IMR-90 (cell line): ENCODE results near the gene DEDD2. TPM values are rescaled to one million over a fixed set of nuclear protein-coding genes. Genes with fewer than 3 reads are reported as not detected.

Experiments
- ATAC-seq: fragments of 200-7000 bp; cut with Tn5 transposase; 2 replicates; pipeline ENCODE4 v1.9.1; 2020; ENCODE audit warnings: low read depth, mild to moderate bottlenecking, moderate library complexity
- BruUV-seq: library from RNA; stranded (reverse); fragments of 400-500 nt; replicated peaks from 2 replicates; lab custom pipeline; 2021; lab: Mats Ljungman, UMichigan
- CTCF ChIA-PET: fragments of 300-600 bp; formaldehyde crosslinking; extraction: SDS; loops from one replicate; lab custom pipeline; 2021; ENCODE audit warnings: antibody characterized with exemption; lab: Yijun Ruan, JAX
- POLR2A ChIA-PET: fragments of 300-600 bp; sonication (Branson Sonifier 250); formaldehyde crosslinking; loops from one replicate; lab custom pipeline; 2022; ENCODE audit warnings: antibody characterized with exemption; ENCODE audit not compliant: unreplicated experiment; lab: Charles Lee
- DNase-seq: peaks from one replicate; pipeline ENCODE4 v3.0.0; 2013
- H2AFZ ChIP-seq: replicated peaks from 2 replicates; pipeline ENCODE3; 2013; ENCODE audit warnings: low read length, mild to moderate bottlenecking; ENCODE audit not compliant: poor library complexity
- H2AK5ac ChIP-seq: 2 replicates; pipeline ENCODE4 v1.6.1; 2013; ENCODE audit warnings: low read depth, low read length, inconsistent platforms
- H2AK9ac ChIP-seq: replicated peaks from 2 replicates; pipeline ENCODE3; 2013; ENCODE audit warnings: mild to moderate bottlenecking, low read depth, low read length, moderate library complexity; ENCODE audit not compliant: poor library complexity
- H2BK120ac ChIP-seq: 2 replicates; pipeline ENCODE4 v1.6.1; 2013; ENCODE audit warnings: low read depth, low read length, inconsistent platforms
- H2BK15ac ChIP-seq: 3 replicates; pipeline ENCODE4 v1.6.1; 2013; ENCODE audit warnings: low read depth, low read length, inconsistent platforms
- H2BK20ac ChIP-seq: 2 replicates; pipeline ENCODE4 v1.6.1; 2013; ENCODE audit warnings: low read depth, mild to moderate bottlenecking, inconsistent platforms, low read length, moderate library complexity
- H2BK5ac ChIP-seq: 2 replicates; pipeline ENCODE4 v1.6.1; 2013; ENCODE audit warnings: mild to moderate bottlenecking, low read depth, low read length, inconsistent platforms; ENCODE audit not compliant: poor library complexity, severe bottlenecking
- H3K14ac ChIP-seq: replicated peaks from 2 replicates; pipeline ENCODE4 v1.6.1; 2013; ENCODE audit warnings: low read depth, low read length, inconsistent platforms
- H3K18ac ChIP-seq: 2 replicates; pipeline ENCODE4 v1.6.1; 2013; ENCODE audit warnings: low read depth, low read length, control low read depth
- H3K23ac ChIP-seq: 2 replicates; pipeline ENCODE4 v1.6.1; 2013; ENCODE audit warnings: low read depth, low read length, inconsistent platforms
- H3K27ac ChIP-seq: 2 replicates; pipeline ENCODE4 v1.5.1; 2013; ENCODE audit warnings: mild to moderate bottlenecking, control low read depth, low read length; ENCODE audit not compliant: insufficient read depth
- H3K27me3 ChIP-seq: 2 replicates; pipeline ENCODE4 v1.6.1; 2013; ENCODE audit warnings: low read length; ENCODE audit not compliant: control insufficient read depth, insufficient read depth
- H3K36me3 ChIP-seq: 2 replicates; pipeline ENCODE4 v1.6.1; 2013; ENCODE audit warnings: low read length, mixed read lengths; ENCODE audit not compliant: control insufficient read depth, insufficient read depth
- H3K4ac ChIP-seq: 2 replicates; pipeline ENCODE4 v1.6.1; 2013; ENCODE audit warnings: low read depth, low read length, inconsistent platforms
- H3K4me1 ChIP-seq: 2 replicates; pipeline ENCODE4 v1.6.1; 2013; ENCODE audit warnings: low read length, mixed read lengths; ENCODE audit not compliant: control insufficient read depth, insufficient read depth
- H3K4me2 ChIP-seq: 2 replicates; pipeline ENCODE4 v1.6.1; 2013; ENCODE audit warnings: low read depth, mild to moderate bottlenecking, control low read depth, low read length, moderate library complexity
- H3K4me3 ChIP-seq: 2 replicates; pipeline ENCODE4 v1.5.1; 2013; ENCODE audit warnings: low read depth, mild to moderate bottlenecking, control low read depth, low read length, moderate library complexity; ENCODE audit not compliant: insufficient read depth
- H3K56ac ChIP-seq: 2 replicates; pipeline ENCODE4 v1.6.1; 2013; ENCODE audit warnings: low read length, inconsistent platforms; ENCODE audit not compliant: insufficient read depth; ENCODE audit errors: extremely low read depth
- H3K79me1 ChIP-seq, 2 experiments: 2 replicates each; pipeline ENCODE4 v1.6.1; 2013; ENCODE audit warnings: low read length in 2 of 2, inconsistent platforms in 1 of 2, low read depth in 1 of 2
- H3K9ac ChIP-seq: 2 replicates; pipeline ENCODE4 v1.6.1; 2013; ENCODE audit warnings: low read depth, low read length, control low read depth
- H3K9me1 ChIP-seq: 2 replicates; pipeline ENCODE4 v1.6.1; 2013; ENCODE audit warnings: low read length, inconsistent platforms; ENCODE audit not compliant: insufficient read depth
- H3K9me3 ChIP-seq: 2 replicates; pipeline ENCODE4 v1.6.1; 2013; ENCODE audit warnings: low read length; ENCODE audit not compliant: control insufficient read depth, insufficient read depth
- H4K20me1 ChIP-seq: 2 replicates; pipeline ENCODE4 v1.6.1; 2013; ENCODE audit warnings: low read length, inconsistent platforms; ENCODE audit not compliant: insufficient read depth
- H4K5ac ChIP-seq: 2 replicates; pipeline ENCODE4 v1.6.1; 2013; ENCODE audit warnings: mild to moderate bottlenecking, low read depth, low read length, control low read depth
- H4K8ac ChIP-seq, 2 experiments: 2 replicates each; pipeline ENCODE4 v1.6.1; 2013; ENCODE audit warnings: low read depth in 2 of 2, low read length in 2 of 2, control low read depth in 1 of 2, inconsistent platforms in 1 of 2
- H4K91ac ChIP-seq: 2 replicates; pipeline ENCODE4 v1.6.1; 2013; ENCODE audit warnings: low read depth, low read length, inconsistent platforms; ENCODE audit not compliant: insufficient read depth
- BHLHE40 ChIP-seq: fragments of 150-350 bp; IDR thresholded peaks from 2 replicates; pipeline ENCODE4 v1.6.1; 2016; ENCODE audit warnings: mild to moderate bottlenecking, low read depth, low read length
- CEBPB ChIP-seq: IDR thresholded peaks from 2 replicates; pipeline ENCODE4 v1.6.1; 2012; ENCODE audit warnings: low read depth, low read length, improper control_type of control experiment
- CHD1 ChIP-seq: IDR thresholded peaks from 2 replicates; pipeline ENCODE4 v1.6.1; 2012; ENCODE audit warnings: low read depth, low read length, improper control_type of control experiment
- MAFK ChIP-seq: IDR thresholded peaks from 2 replicates; pipeline ENCODE4 v1.6.1; 2012; ENCODE audit warnings: low read depth, low read length, improper control_type of control experiment
- MAZ ChIP-seq: IDR thresholded peaks from 2 replicates; pipeline ENCODE4 v1.6.1; 2012; ENCODE audit warnings: low read depth, mild to moderate bottlenecking, low read length, improper control_type of control experiment, moderate library complexity, borderline replicate concordance
- MXI1 ChIP-seq: IDR thresholded peaks from 2 replicates; pipeline ENCODE4 v1.6.1; 2012; ENCODE audit warnings: low read depth, mild to moderate bottlenecking, low read length, moderate library complexity, borderline replicate concordance
- NFE2L2 ChIP-seq: fragments of 150-350 bp; IDR thresholded peaks from 2 replicates; pipeline ENCODE4 v1.6.1; 2016; ENCODE audit warnings: low read depth, mild to moderate bottlenecking, low read length
- POLR2A ChIP-seq: IDR thresholded peaks from 2 replicates; pipeline ENCODE4 v1.6.1; 2012; ENCODE audit warnings: mild to moderate bottlenecking, low read depth, low read length
- RCOR1 ChIP-seq: IDR thresholded peaks from 2 replicates; pipeline ENCODE4 v1.6.1; 2012; ENCODE audit warnings: mild to moderate bottlenecking, low read length, improper control_type of control experiment; ENCODE audit not compliant: insufficient replicate concordance
- RFX5 ChIP-seq: IDR thresholded peaks from 2 replicates; pipeline ENCODE4 v1.8.0; 2012; ENCODE audit warnings: low read depth, mild to moderate bottlenecking, low read length, moderate library complexity
- SMC3 ChIP-seq: fragments of 150-350 bp; IDR thresholded peaks from 2 replicates; pipeline ENCODE4 v1.6.1; 2016; ENCODE audit warnings: low read depth, mild to moderate bottlenecking, antibody characterized with exemption, low read length, moderate library complexity
- WGBS, 2 experiments: methylation state at CpG; one replicate each; pipeline versions ENCODE4 v1.1.5 to v1.1.7; 2013; ENCODE audit warnings: missing lambda C conversion rate in 2 of 2; ENCODE audit not compliant: insufficient read length in 1 of 2; ENCODE audit errors: extremely low coverage in 2 of 2; 5-methylcytosine and 5-hydroxymethylcytosine counted together
- dilution Hi-C: fragments of 300-500 bp; cut with HindIII; formaldehyde crosslinking; loops from one replicate; pipeline ENCODE4 v1.14.3; 2018; ENCODE audit warnings: low sequenced_read_pairs; ENCODE audit not compliant: unreplicated experiment
- in situ Hi-C: fragments of 300-500 bp; cut with MboI; formaldehyde crosslinking; loops from 3 replicates; pipeline ENCODE4 v1.14.3; 2019; ENCODE audit warnings: low sequenced_read_pairs, inconsistent platforms, mixed read lengths
- intact Hi-C: fragments of 100-400 bp; cut with micrococcal nuclease; formaldehyde crosslinking; loops from 2 replicates; pipeline ENCODE4 v1.10.0; 2022
- polyA plus RNA-seq, 3 experiments: library from polyadenylated mRNA; depleted of rRNA; stranded (reverse); fragments of >200 nt; gene quantifications; 2 replicates each; pipeline ENCODE4 v1.2.3, GENCODE V29; 2012; ENCODE audit warnings: low replicate concordance in 1 of 3
- total RNA-seq: library from RNA; depleted of rRNA; stranded (reverse); fragments of >200 nt; gene quantifications from 2 replicates; pipeline ENCODE4 v1.2.3, GENCODE V29; 2012
- TF ChIP-seq, protein P1 (sequence below): conservative IDR thresholded peaks from 2 replicates; pipeline ENCODE4 v1.5.1; 2012; ENCODE audit warnings: mild to moderate bottlenecking, low read depth, low read length, improper control_type of control experiment
- TF ChIP-seq, protein P2 (sequence below): fragments of 150-350 bp; IDR thresholded peaks from 2 replicates; pipeline ENCODE4 v1.6.1; 2017; ENCODE audit warnings: mild to moderate bottlenecking, antibody characterized with exemption, low read length, low read depth

The DEDD2 gene
- total and polyA plus RNA-seq, 2 of the 4 experiments (the other 2 are of a cell fraction) = 8.2 to 21.0 TPM

DNA sequence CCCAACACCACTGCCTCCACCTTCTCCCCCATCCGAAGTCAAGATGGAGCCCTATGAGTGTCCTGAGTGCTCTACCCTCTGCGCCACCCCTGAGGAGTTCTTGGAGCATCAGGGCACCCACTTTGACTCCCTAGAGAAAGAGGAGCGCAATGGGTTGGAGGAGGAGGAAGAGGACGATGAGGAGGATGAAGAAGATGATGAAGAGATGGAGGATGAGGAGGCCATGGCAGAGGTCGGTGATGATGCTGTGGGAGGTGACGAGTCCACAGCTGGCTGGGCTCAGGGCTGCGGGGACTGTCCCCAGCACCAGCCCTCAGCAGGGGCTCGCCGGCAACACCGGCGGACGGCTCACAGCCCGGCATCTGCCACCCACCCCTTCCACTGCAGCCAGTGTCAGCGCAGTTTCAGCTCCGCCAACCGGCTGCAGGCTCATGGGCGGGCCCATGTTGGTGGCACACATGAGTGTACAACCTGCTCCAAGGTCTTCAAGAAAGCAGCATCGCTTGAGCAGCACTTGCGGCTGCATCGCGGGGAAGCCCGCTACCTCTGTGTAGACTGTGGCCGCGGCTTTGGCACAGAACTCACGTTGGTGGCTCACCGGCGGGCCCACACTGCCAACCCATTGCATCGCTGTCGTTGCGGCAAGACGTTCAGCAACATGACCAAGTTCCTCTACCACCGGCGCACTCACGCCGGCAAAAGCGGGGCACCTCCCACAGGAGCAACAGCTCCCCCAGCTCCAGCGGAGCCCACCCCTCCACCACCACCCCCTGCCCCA lies 7.7 kb upstream of the DEDD2 start:
- H2BK5ac ChIP-seq = no peak overlapping the region
- peaks cover 14% of the 10 kb centered on the region for H3K9me1 ChIP-seq
- H3K23ac ChIP-seq = no peak overlapping the region
- H2BK120ac ChIP-seq = no peak overlapping the region
- H3K27me3 ChIP-seq = no peaks in the 10 kb centered on the region
- no peak overlapping the region for H2BK20ac ChIP-seq
- peaks cover 23 to 86% of the 10 kb centered on the region in 2 experiments for H3K79me1 ChIP-seq
- no peak overlapping the region for H3K4me2 ChIP-seq
- H2BK15ac ChIP-seq = no peak overlapping the region
- POLR2A ChIA-PET = no interaction called here
- H2AK5ac ChIP-seq = no peak overlapping the region
- peaks cover 53% of the 10 kb centered on the region for H3K36me3 ChIP-seq
- no peak overlapping the region for H3K27ac ChIP-seq
- peaks cover 62% of the 10 kb centered on the region for H4K20me1 ChIP-seq
- H3K18ac ChIP-seq = no peak overlapping the region
- no peaks in the 10 kb centered on the region for H3K4me1 ChIP-seq
- no peak overlapping the region for H3K56ac ChIP-seq
- no peak overlapping the region for H4K8ac ChIP-seq
- no peak overlapping the region for H2AFZ ChIP-seq
- H3K4me3 ChIP-seq = no peak overlapping the region
- DNase-seq (no peak), ATAC-seq (no peak)
- no peaks in the 10 kb centered on the region for H3K9me3 ChIP-seq
- no peak overlapping the region for H3K9ac ChIP-seq
- TF ChIP-seq CEBPB (no peak), NFE2L2 (no peak), MAZ (no peak), SMC3 (no peak), MXI1 (no peak), BHLHE40 (no peak), RCOR1 (no peak), MAFK (no peak), CHD1 (no peak), RFX5 (no peak), POLR2A (no peak)
- TF ChIP-seq, protein P1, sequence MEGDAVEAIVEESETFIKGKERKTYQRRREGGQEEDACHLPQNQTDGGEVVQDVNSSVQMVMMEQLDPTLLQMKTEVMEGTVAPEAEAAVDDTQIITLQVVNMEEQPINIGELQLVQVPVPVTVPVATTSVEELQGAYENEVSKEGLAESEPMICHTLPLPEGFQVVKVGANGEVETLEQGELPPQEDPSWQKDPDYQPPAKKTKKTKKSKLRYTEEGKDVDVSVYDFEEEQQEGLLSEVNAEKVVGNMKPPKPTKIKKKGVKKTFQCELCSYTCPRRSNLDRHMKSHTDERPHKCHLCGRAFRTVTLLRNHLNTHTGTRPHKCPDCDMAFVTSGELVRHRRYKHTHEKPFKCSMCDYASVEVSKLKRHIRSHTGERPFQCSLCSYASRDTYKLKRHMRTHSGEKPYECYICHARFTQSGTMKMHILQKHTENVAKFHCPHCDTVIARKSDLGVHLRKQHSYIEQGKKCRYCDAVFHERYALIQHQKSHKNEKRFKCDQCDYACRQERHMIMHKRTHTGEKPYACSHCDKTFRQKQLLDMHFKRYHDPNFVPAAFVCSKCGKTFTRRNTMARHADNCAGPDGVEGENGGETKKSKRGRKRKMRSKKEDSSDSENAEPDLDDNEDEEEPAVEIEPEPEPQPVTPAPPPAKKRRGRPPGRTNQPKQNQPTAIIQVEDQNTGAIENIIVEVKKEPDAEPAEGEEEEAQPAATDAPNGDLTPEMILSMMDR = no peak
- TF ChIP-seq, protein P2, sequence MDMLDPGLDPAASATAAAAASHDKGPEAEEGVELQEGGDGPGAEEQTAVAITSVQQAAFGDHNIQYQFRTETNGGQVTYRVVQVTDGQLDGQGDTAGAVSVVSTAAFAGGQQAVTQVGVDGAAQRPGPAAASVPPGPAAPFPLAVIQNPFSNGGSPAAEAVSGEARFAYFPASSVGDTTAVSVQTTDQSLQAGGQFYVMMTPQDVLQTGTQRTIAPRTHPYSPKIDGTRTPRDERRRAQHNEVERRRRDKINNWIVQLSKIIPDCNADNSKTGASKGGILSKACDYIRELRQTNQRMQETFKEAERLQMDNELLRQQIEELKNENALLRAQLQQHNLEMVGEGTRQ = no peak
- in situ Hi-C loops = no loop called here
- H3K4ac ChIP-seq = no peak overlapping the region
- H4K5ac ChIP-seq = no peak overlapping the region
- WGBS, 2 experiments = 94 to 100% methylated on average over 2 to 28 of the region's 37 CpGs
- CTCF ChIA-PET = no interaction called here
- dilution Hi-C loops = no loop called here
- H2AK9ac ChIP-seq = no peak overlapping the region
- no peak overlapping the region for H3K14ac ChIP-seq
- intact Hi-C loops = no loop called here
- H4K91ac ChIP-seq = no peak overlapping the region
- no TSS peak for BruUV-seq
